Neural progenitor cell (in vitro differentiated cells): ENCODE measurements around the gene DPYD.

Source experiments
- CTCF ChIP-seq: fragments of 200-600 bp; sonication (generic); IDR thresholded peaks from 2 replicates; pipeline ENCODE4 v1.5.1; 2017; ENCODE audit warnings: antibody characterized with exemption, mild to moderate bottlenecking
- EZH2 ChIP-seq: fragments of 200-600 bp; sonication (generic); IDR thresholded peaks from 2 replicates; pipeline ENCODE4 v1.6.1; 2017; ENCODE audit warnings: antibody characterized with exemption, mild to moderate bottlenecking, moderate library complexity
- EZH2phosphoT487 ChIP-seq: fragments of 200-600 bp; sonication (generic); IDR thresholded peaks from 2 replicates; pipeline ENCODE4 v1.6.1; 2017; ENCODE audit warnings: antibody characterized with exemption

- TF ChIP-seq CTCF (no peak), EZH2 (no peak), EZH2phosphoT487 (no peak)
These were observed 487.6 kb downstream of the DPYD start for GRCh38 chr1:97433094-97433823.
